ENCODE data around the gene RASIP1.

- TF ChIP-seq CTCF (IDR thresholded peaks at IDR 0.05) (no peak), POLR2A (IDR thresholded peaks at IDR 0.05) (peak in 1 of 2 donors; percentile 4)
Observed at GRCh38 chr19:48696353-48697010, 43.9 kb downstream of the RASIP1 start.

Measured in Peyer's patch (tissue), 4 donors.